RWPE2 (cell line): ENCODE measurements around the gene CA10.
A peak's percentile ranks its signal among the peaks of the same experiment; 100 is the strongest.

Source experiments
- ATAC-seq: fragments of 200-7000 bp; cut with Tn5 transposase; 3 replicates; pipeline ENCODE4 v1.9.1; 2021; ENCODE audit warnings: low read depth
- DNase-seq: peaks from one replicate; pipeline ENCODE4 v3.0.0-alpha.2; 2020; ENCODE audit warnings: low spot score
- H3K27ac ChIP-seq: fragments of 450-650 bp; 2 replicates; pipeline ENCODE4 v1.5.1; 2017; ENCODE audit warnings: mild to moderate bottlenecking; ENCODE audit not compliant: poor library complexity, severe bottlenecking
- H3K27me3 ChIP-seq: fragments of 250-450 bp; sonication (Bioruptor Pico); 2 replicates; pipeline ENCODE4 v1.5.1; 2021; ENCODE audit warnings: mild to moderate bottlenecking, moderate library complexity; ENCODE audit not compliant: insufficient read depth, poor library complexity, severe bottlenecking
- H3K36me3 ChIP-seq: fragments of 250-450 bp; sonication (Bioruptor Pico); 2 replicates; pipeline ENCODE4 v1.5.1; 2020; ENCODE audit warnings: low read depth, mild to moderate bottlenecking, moderate library complexity
- H3K4me1 ChIP-seq: fragments of 250-450 bp; sonication (Bioruptor Pico); 2 replicates; pipeline ENCODE4 v1.5.1; 2021; ENCODE audit warnings: mild to moderate bottlenecking, moderate library complexity; ENCODE audit not compliant: insufficient read depth, poor library complexity, severe bottlenecking
- H3K4me3 ChIP-seq: fragments of 250-450 bp; sonication (Bioruptor Pico); 2 replicates; pipeline ENCODE4 v1.5.1; 2021; ENCODE audit warnings: mild to moderate bottlenecking, moderate library complexity; ENCODE audit not compliant: severe bottlenecking
- H3K9me3 ChIP-seq: fragments of 250-450 bp; sonication (Bioruptor Pico); 2 replicates; pipeline ENCODE4 v1.5.1; 2021; ENCODE audit warnings: mild to moderate bottlenecking, moderate library complexity; ENCODE audit not compliant: severe bottlenecking
- TF ChIP-seq, protein P1 (sequence below): fragments of 450-650 bp; IDR thresholded peaks from one replicate; pipeline ENCODE4 v1.5.1; 2017; ENCODE audit warnings: mild to moderate bottlenecking, moderate library complexity; ENCODE audit not compliant: poor library complexity, severe bottlenecking

Gene CA10

DNA sequence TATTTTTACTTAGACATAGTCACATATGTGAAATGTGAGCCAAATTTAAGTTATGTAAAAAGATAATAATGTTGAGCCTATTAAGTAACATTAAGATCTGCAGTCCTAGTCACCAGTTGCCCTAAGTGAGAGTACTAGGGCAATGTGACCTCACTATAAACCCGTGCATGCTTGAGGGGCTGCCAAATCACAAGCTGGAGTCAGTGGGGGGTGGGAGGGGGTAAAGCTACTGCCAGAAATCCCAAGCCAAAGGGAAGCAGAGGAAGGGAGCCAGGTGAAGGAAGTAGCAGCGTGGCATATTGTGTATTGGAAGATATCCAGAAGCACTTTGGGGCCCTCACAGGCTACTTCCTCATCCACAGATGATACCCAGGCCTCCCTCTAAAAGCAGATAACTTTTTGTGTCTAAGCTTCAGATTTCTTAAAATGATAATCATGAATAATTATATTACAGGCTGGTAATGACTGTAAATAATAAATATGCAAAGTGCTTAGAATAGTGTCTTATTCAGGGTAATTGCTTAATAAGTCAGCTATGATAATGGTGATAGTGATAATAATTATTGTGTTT is 134.1 kb downstream of the CA10 start:
- H3K36me3 ChIP-seq = no peaks in the 10 kb centered on the region
- DNase-seq (no peak), ATAC-seq (no peak)
- peaks cover 17% of the 10 kb centered on the region for H3K4me1 ChIP-seq
- TF ChIP-seq, protein P1, sequence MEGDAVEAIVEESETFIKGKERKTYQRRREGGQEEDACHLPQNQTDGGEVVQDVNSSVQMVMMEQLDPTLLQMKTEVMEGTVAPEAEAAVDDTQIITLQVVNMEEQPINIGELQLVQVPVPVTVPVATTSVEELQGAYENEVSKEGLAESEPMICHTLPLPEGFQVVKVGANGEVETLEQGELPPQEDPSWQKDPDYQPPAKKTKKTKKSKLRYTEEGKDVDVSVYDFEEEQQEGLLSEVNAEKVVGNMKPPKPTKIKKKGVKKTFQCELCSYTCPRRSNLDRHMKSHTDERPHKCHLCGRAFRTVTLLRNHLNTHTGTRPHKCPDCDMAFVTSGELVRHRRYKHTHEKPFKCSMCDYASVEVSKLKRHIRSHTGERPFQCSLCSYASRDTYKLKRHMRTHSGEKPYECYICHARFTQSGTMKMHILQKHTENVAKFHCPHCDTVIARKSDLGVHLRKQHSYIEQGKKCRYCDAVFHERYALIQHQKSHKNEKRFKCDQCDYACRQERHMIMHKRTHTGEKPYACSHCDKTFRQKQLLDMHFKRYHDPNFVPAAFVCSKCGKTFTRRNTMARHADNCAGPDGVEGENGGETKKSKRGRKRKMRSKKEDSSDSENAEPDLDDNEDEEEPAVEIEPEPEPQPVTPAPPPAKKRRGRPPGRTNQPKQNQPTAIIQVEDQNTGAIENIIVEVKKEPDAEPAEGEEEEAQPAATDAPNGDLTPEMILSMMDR = no peak
- no peak overlapping the region for H3K4me3 ChIP-seq
- H3K9me3 ChIP-seq = no peaks in the 10 kb centered on the region
- no peak overlapping the region for H3K27ac ChIP-seq
- no peaks in the 10 kb centered on the region for H3K27me3 ChIP-seq

DNA sequence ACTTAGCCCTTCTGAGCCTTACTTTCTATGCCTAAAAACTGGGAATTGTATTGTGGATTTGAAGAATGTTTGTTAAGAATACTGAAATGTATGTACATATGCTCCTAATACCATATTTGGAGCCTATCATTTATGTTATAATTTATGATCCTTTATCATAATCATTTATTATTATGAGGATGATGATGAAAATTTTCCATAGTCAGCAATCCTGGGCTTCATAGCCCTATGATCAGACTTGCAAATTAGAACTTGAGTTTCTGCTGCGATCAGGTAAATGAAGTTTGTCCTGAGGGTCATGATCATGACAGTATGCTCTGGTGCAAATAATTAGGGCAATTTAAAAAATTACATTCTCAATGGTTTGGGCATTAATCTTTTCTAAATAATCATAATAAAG is 147.4 kb downstream of the CA10 start:
- H3K27ac ChIP-seq = no peak overlapping the region
- no peaks in the 10 kb centered on the region for H3K36me3 ChIP-seq
- no peaks in the 10 kb centered on the region for H3K9me3 ChIP-seq
- no peak overlapping the region for H3K4me3 ChIP-seq
- peaks cover 11% of the 10 kb centered on the region for H3K27me3 ChIP-seq
- no peak for ATAC-seq
- no peaks in the 10 kb centered on the region for H3K4me1 ChIP-seq
- TF ChIP-seq, protein P1 = no peak
- DNase-seq = no peak

DNA sequence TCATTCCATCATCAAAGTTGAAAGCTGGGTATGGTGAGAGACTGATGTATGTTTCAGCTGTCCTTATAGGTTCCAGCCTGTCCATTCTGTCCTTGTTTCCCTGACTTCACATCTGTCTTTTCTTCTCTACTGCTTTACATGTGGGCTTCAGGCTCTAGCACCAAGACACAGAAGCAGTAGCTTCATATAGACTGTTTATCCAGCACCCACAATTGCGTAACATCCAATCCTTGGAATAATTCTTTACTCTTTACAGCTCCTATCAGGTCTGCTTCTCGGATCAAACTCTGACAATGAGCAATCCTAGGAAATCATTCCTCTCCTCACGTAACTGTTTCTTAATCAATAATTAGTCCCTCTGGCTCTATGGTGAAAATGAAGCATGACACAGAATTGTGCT is 158.9 kb downstream of the CA10 start:
- Histone ChIP-seq H3K27me3 (no peaks in the 10 kb centered on the region), H3K9me3 (no peaks in the 10 kb centered on the region), H3K27ac (no peak overlapping the region), H3K36me3 (no peaks in the 10 kb centered on the region), H3K4me1 (no peaks in the 10 kb centered on the region), H3K4me3 (no peak overlapping the region)
- ATAC-seq (no peak), DNase-seq (no peak)
- TF ChIP-seq, protein P1 = no peak

DNA sequence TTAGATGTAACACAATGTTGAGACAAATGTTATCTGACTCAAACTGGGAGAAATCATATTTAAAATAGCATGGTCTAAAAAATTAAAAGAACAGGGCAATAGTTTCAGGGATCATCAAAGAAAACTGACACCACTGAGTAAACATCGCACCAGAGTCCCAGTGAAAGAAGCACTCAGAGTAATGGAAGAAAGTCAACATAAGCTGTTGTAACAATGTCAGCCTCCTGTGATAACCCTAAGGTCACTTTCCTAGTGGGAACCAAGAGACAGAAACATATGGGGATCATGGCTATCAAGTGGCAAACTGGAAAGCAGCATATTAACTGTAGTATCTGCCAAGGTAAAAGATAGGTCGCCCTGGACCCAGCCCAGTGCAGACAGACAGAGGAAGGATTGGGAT is 160.8 kb downstream of the CA10 start:
- H3K27ac ChIP-seq = no peak overlapping the region
- DNase-seq (no peak), ATAC-seq (no peak)
- no peak overlapping the region for H3K4me3 ChIP-seq
- H3K4me1 ChIP-seq = no peaks in the 10 kb centered on the region
- no peaks in the 10 kb centered on the region for H3K27me3 ChIP-seq
- H3K36me3 ChIP-seq = no peaks in the 10 kb centered on the region
- TF ChIP-seq, protein P1 = no peak
- no peaks in the 10 kb centered on the region for H3K9me3 ChIP-seq

DNA sequence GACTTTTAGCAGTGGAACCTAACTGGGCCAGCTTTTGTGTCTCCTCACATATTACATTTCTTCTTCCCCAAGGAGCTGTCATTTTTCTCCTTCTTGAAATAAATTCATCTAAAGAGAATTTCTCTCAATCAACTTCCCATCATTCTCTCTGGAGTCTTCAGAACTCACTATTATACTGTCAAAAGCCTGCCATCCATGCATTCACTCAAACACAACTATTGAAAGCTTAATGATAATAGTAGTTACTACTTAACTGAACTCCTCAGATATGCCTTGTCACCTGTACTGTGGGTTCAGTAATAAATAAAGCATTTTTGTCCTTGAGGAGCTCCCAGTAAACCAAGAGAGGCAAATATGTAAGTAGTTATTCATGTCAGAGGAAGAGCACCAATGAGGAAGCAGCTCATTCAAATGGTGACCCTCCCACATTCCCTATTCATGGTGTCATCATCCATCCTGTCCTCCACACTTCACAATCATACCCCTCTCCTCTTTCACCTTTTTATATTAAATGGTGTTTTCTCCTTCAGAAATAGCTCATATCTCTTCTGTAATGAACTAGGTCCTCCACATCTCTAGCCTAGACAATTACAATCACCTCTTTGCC is 162.6 kb downstream of the CA10 start:
- Histone ChIP-seq H3K27ac (no peak overlapping the region), H3K4me1 (no peaks in the 10 kb centered on the region), H3K9me3 (no peaks in the 10 kb centered on the region), H3K27me3 (no peaks in the 10 kb centered on the region), H3K36me3 (no peaks in the 10 kb centered on the region), H3K4me3 (no peak overlapping the region)
- TF ChIP-seq, protein P1 = no peak
- DNase-seq (no peak), ATAC-seq (peak; percentile 72; the same call in 1 of the 3 replicates)
